ENCODE measurements around the gene MBP.
A peak's percentile ranks its signal among the peaks of the same experiment; 100 is the strongest.

MBP gene

GRCh38 chr18:77065221-77065981, 67.2 kb downstream of the MBP start:
- no peak for TF ChIP-seq CTCF (IDR thresholded peaks at IDR 0.05; ENCODE audit: extremely low read depth, missing control alignments)
- no peak for DNase-seq (ENCODE audit: low spot score)

- peak; percentile 78 for DNase-seq (ENCODE audit: low spot score)
- TF ChIP-seq CTCF (IDR thresholded peaks at IDR 0.05; ENCODE audit: extremely low read depth, missing control alignments) = no peak
Measured at GRCh38 chr18:77063260-77063659, 69.3 kb downstream of the MBP start.

GRCh38 chr18:77062518-77063003, 70.0 kb downstream of the MBP start:
- peak; percentile 56 for DNase-seq (ENCODE audit: low spot score)
- TF ChIP-seq CTCF (IDR thresholded peaks at IDR 0.05; ENCODE audit: extremely low read depth, missing control alignments) = no peak

- peak; percentile 61 for DNase-seq (ENCODE audit: low spot score)
- TF ChIP-seq CTCF (IDR thresholded peaks at IDR 0.05; ENCODE audit: extremely low read depth, missing control alignments) = peak; percentile 18
Measured at GRCh38 chr18:77061946-77062517, 70.6 kb downstream of the MBP start.

- TF ChIP-seq CTCF (IDR thresholded peaks at IDR 0.05; ENCODE audit: extremely low read depth, missing control alignments) = no peak
- DNase-seq (ENCODE audit: low spot score) = no peak
Measured at GRCh38 chr18:77061281-77061945, 71.2 kb downstream of the MBP start.

GRCh38 chr18:77060151-77060550, 72.4 kb downstream of the MBP start:
- no peak for DNase-seq (ENCODE audit: low spot score)
- TF ChIP-seq CTCF (IDR thresholded peaks at IDR 0.05; ENCODE audit: extremely low read depth, missing control alignments) = no peak

Measured in GM20000 (cell line).